Transverse colon (tissue), 4 donors: ENCODE results near the gene FOXP1. TPM values are rescaled to one million over a fixed set of nuclear protein-coding genes. Genes with fewer than 3 reads are reported as not detected.

Source experiments
- DNase-seq: peaks from one replicate; pipeline ENCODE4 v3.0.0-alpha.2; 2019
- H3K27ac ChIP-seq, 4 donors: fragments of 200-600 bp; sonication (generic); 2 replicates each; pipeline ENCODE4 v1.5.1; 2016 to 2018; ENCODE audit warnings: inconsistent platforms in 4 of 4
- H3K27me3 ChIP-seq: fragments of 200-600 bp; sonication (generic); 2 replicates; pipeline ENCODE4 v1.5.1; 2017; ENCODE audit warnings: inconsistent platforms
- H3K36me3 ChIP-seq, 4 donors: fragments of 200-600 bp; sonication (generic); 2 replicates each; pipeline ENCODE4 v1.5.1; 2017 to 2019; ENCODE audit warnings: inconsistent platforms in 4 of 4
- H3K4me1 ChIP-seq, 4 donors: fragments of 200-600 bp; sonication (generic); 2 replicates each; pipeline ENCODE4 v1.5.1; 2017 to 2020; ENCODE audit warnings: inconsistent platforms in 4 of 4
- H3K4me3 ChIP-seq, 4 donors: fragments of 200-600 bp; sonication (generic); 1 replicate in 1 of 4; 2 replicates in 3 of 4; pipeline versions ENCODE4 v1.5.1 to v1.6.1; 2017 to 2019; ENCODE audit warnings: inconsistent platforms in 4 of 4
- H3K9me3 ChIP-seq, 2 donors: fragments of 200-600 bp; sonication (generic); 2 replicates each; pipeline ENCODE4 v1.5.1; 2017 to 2019; ENCODE audit warnings: inconsistent platforms in 2 of 2
- CTCF ChIP-seq, 5 experiments: fragments of 200-600 bp in 3 of 5; fragments of 450-650 bp in 2 of 5; sonication (generic) in 3 of 5; IDR thresholded peaks; 1 replicate in 2 of 5; 2 replicates in 3 of 5; pipeline ENCODE4 v1.5.1; 2016 to 2017; ENCODE audit warnings: antibody characterized with exemption in 5 of 5, inconsistent platforms in 3 of 5, mild to moderate bottlenecking in 2 of 5, moderate library complexity in 1 of 5
- EP300 ChIP-seq: sonication (generic); formaldehyde crosslinking; IDR thresholded peaks from one replicate; pipeline ENCODE4 v1.6.1; 2017; ENCODE audit warnings: antibody characterized with exemption, low read depth
- POLR2A ChIP-seq: fragments of 450-650 bp; IDR thresholded peaks from one replicate; pipeline ENCODE4 v1.6.1; 2016; ENCODE audit warnings: antibody characterized with exemption, mild to moderate bottlenecking, moderate library complexity
- POLR2AphosphoS5 ChIP-seq, 3 donors: sonication (generic); formaldehyde crosslinking; IDR thresholded peaks; one replicate each; pipeline ENCODE4 v1.6.1; 2016; ENCODE audit warnings: antibody characterized with exemption in 3 of 3
- WGBS, 2 donors: methylation state at CpG; one replicate each; pipeline ENCODE4 v1.1.5; 2018; ENCODE audit warnings: low coverage in 1 of 2; 5-methylcytosine and 5-hydroxymethylcytosine counted together
- in situ Hi-C, 4 donors: fragments of 200-750 bp; cut with MboI; loops; one replicate each; pipeline versions ENCODE4 v1.15.0 to v1.15.1; 2017; ENCODE audit warnings: low sequenced_read_pairs in 3 of 4, low pct_ligation_motif_present in 1 of 4, low pct_unique_long_range_greater_than_20kb in 1 of 4
- intact Hi-C: fragments of 100-400 bp; cut with DNase I; formaldehyde crosslinking; loops from one replicate; pipeline ENCODE4 v1.15.1; 2023; ENCODE audit warnings: low total_unique reads
- total RNA-seq, 4 donors: library from RNA; depleted of rRNA; stranded (reverse); fragments of >200 nt; gene quantifications; one replicate each; pipeline ENCODE4 v1.1.0, GENCODE V29; 2016

The FOXP1 gene
- total RNA-seq, 4 donors from 2014 or later: 102 to 260 (median 150) TPM

GRCh38 chr3:71095511-71096291 lies 487.8 kb downstream of the FOXP1 start:
- H3K9me3 ChIP-seq: no peaks in the 10 kb centered on the region
- 100% methylated on average over 1 of the region's 1 CpG for WGBS, 2 donors
- H3K27ac ChIP-seq: no peak overlapping the region
- no peaks in the 10 kb centered on the region for H3K27me3 ChIP-seq
- no peak overlapping the region for H3K4me3 ChIP-seq
- in situ Hi-C loops: no loop called here
- intact Hi-C loops: no loop called here
- DNase-seq: no peak
- peaks cover 0 to 25% (median 1%) of the 10 kb centered on the region in 4 donors for H3K4me1 ChIP-seq
- TF ChIP-seq POLR2AphosphoS5 (IDR thresholded peaks at IDR 0.05) (no peak), POLR2A (no peak), CTCF (IDR thresholded peaks at IDR 0.05) (no peak), EP300 (no peak)
- no peaks in the 10 kb centered on the region for H3K36me3 ChIP-seq

- intact Hi-C loops (no loop called here), in situ Hi-C loops (no loop called here)
- H3K27ac ChIP-seq: peak overlapping the region in 1 of 4 donors; percentile 12
- no peaks in the 10 kb centered on the region for H3K36me3 ChIP-seq
- TF ChIP-seq EP300: no peak
- no peak for TF ChIP-seq POLR2AphosphoS5 (IDR thresholded peaks at IDR 0.05)
- TF ChIP-seq POLR2A: no peak
- no peak for TF ChIP-seq CTCF (IDR thresholded peaks at IDR 0.05)
- no peak for DNase-seq
- H3K4me1 ChIP-seq: peaks cover 1 to 24% (median 2%) of the 10 kb centered on the region in 4 donors
- H3K4me3 ChIP-seq: no peak overlapping the region
- WGBS, 2 donors: 87 to 93% methylated on average over 5 of the region's 5 CpGs
- no peaks in the 10 kb centered on the region for H3K27me3 ChIP-seq
- no peaks in the 10 kb centered on the region for H3K9me3 ChIP-seq
Observed at GRCh38 chr3:71094658-71095209, 488.8 kb downstream of the FOXP1 start.

GRCh38 chr3:71092665-71093064 lies 490.9 kb downstream of the FOXP1 start:
- TF ChIP-seq CTCF (IDR thresholded peaks at IDR 0.05): no peak
- no peak for TF ChIP-seq POLR2AphosphoS5 (IDR thresholded peaks at IDR 0.05)
- TF ChIP-seq EP300: no peak
- no peak for TF ChIP-seq POLR2A
- Histone ChIP-seq H3K4me1 (peaks cover 6 to 25% (median 10%) of the 10 kb centered on the region in 4 donors), H3K36me3 (no peaks in the 10 kb centered on the region), H3K9me3 (no peaks in the 10 kb centered on the region), H3K27ac (no peak overlapping the region), H3K4me3 (no peak overlapping the region), H3K27me3 (no peaks in the 10 kb centered on the region)
- DNase-seq: no peak
- in situ Hi-C loops (no loop called here), intact Hi-C loops (no loop called here)
- WGBS, 2 donors: 86 to 89% methylated on average over 4 of the region's 4 CpGs

DNA sequence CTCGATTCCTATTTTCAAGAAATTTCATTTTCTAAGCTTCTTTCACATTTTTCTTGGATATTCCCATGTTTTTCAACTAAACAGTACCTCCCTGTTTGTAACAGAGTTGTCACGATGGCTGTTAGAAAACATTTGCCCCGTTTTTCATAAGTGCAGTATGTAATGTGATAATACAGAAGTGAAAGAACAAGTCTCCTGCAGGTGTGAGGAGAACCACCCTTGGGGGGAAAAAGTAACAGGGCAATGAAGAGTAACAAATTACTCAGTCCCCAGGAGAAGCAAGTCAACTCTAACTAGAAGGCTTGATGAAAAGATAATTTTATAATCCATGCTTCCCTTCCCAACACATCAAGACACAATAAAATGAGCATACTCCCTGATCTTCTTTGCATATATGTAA lies 493.3 kb downstream of the FOXP1 start:
- intact Hi-C loops: no loop called here
- no peak overlapping the region for H3K27ac ChIP-seq
- TF ChIP-seq CTCF (IDR thresholded peaks at IDR 0.05) (no peak), EP300 (no peak)
- peaks cover 6 to 32% (median 10%) of the 10 kb centered on the region in 4 donors for H3K4me1 ChIP-seq
- H3K27me3 ChIP-seq: no peaks in the 10 kb centered on the region
- in situ Hi-C loops: no loop called here
- H3K36me3 ChIP-seq: no peaks in the 10 kb centered on the region
- H3K4me3 ChIP-seq: no peak overlapping the region
- 72 to 84% methylated on average over 3 of the region's 3 CpGs for WGBS, 2 donors
- no peaks in the 10 kb centered on the region for H3K9me3 ChIP-seq
- no peak for DNase-seq
